Type B pancreatic cell (in vitro differentiated cells): ENCODE measurements around the gene SOBP. TPM values are rescaled to one million over a fixed set of nuclear protein-coding genes. Genes with fewer than 3 reads are reported as not detected.
A peak's percentile ranks its signal among the peaks of the same experiment; 100 is the strongest.

Experiments
- DNase-seq: peaks from one replicate; pipeline ENCODE4 v3.0.0; 2021; ENCODE audit warnings: mixed read lengths; ENCODE audit not compliant: unreplicated experiment; ENCODE audit errors: extremely low spot score
- H3K27ac Mint-ChIP-seq: 2 replicates; pipeline ENCODE4 v1.8.0; 2021; ENCODE audit warnings: mild to moderate bottlenecking, mixed read lengths
- H3K27me3 Mint-ChIP-seq: 2 replicates; pipeline ENCODE4 v1.8.0; 2021; ENCODE audit warnings: mixed read lengths
- H3K36me3 Mint-ChIP-seq: 2 replicates; pipeline ENCODE4 v1.8.0; 2021; ENCODE audit warnings: mixed read lengths
- H3K4me1 Mint-ChIP-seq: one replicate; pipeline ENCODE4 v1.8.0; 2021; ENCODE audit warnings: mixed read lengths; ENCODE audit not compliant: unreplicated experiment
- H3K4me3 Mint-ChIP-seq: 2 replicates; pipeline ENCODE4 v1.8.0; 2021; ENCODE audit warnings: mild to moderate bottlenecking, mixed read lengths
- H3K9me3 Mint-ChIP-seq: 2 replicates; pipeline ENCODE4 v1.8.0; 2021; ENCODE audit warnings: mixed read lengths
- total RNA-seq: library from RNA; stranded (reverse); gene quantifications from 2 replicates; pipeline ENCODE4 v1.2.1, GENCODE V29; 2021; ENCODE audit warnings: low replicate concordance
- TF ChIP-seq, protein P1 (sequence below): fragments of 200-600 bp; sonication (generic); conservative IDR thresholded peaks from 2 replicates; pipeline ENCODE4 v1.5.0; 2021; ENCODE audit warnings: antibody characterized with exemption, mild to moderate bottlenecking

The SOBP gene
- total RNA-seq, 1 donor from 2014 or later: 19.4 TPM

DNA sequence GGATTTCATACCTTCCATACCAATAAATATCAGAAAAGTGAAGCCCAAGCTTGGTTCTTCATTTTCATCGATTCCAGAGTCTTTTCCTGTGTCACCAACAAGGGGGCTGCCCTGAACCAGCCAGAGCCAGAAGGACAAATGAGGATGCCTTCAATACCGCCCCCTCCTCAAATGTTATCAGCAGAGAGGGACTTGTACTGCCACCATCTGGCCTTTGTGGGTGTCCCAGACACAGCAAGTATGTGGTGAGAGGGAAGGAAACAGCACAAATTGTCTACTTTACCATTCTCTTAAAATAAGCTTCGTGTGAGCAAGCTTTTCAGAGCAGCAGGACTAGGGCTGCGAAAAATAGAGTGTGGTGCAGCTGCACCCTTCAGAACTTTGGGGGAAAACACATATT lies 165.3 kb downstream of the SOBP start:
- DNase-seq: no peak
- TF ChIP-seq, protein P1, sequence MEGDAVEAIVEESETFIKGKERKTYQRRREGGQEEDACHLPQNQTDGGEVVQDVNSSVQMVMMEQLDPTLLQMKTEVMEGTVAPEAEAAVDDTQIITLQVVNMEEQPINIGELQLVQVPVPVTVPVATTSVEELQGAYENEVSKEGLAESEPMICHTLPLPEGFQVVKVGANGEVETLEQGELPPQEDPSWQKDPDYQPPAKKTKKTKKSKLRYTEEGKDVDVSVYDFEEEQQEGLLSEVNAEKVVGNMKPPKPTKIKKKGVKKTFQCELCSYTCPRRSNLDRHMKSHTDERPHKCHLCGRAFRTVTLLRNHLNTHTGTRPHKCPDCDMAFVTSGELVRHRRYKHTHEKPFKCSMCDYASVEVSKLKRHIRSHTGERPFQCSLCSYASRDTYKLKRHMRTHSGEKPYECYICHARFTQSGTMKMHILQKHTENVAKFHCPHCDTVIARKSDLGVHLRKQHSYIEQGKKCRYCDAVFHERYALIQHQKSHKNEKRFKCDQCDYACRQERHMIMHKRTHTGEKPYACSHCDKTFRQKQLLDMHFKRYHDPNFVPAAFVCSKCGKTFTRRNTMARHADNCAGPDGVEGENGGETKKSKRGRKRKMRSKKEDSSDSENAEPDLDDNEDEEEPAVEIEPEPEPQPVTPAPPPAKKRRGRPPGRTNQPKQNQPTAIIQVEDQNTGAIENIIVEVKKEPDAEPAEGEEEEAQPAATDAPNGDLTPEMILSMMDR: peak; percentile 73
- no peak overlapping the region for H3K27ac Mint-ChIP-seq
- peaks cover 40% of the 10 kb centered on the region for H3K4me1 Mint-ChIP-seq
- peaks cover 7% of the 10 kb centered on the region for H3K36me3 Mint-ChIP-seq
- H3K27me3 Mint-ChIP-seq: peaks cover 8% of the 10 kb centered on the region
- H3K4me3 Mint-ChIP-seq: no peak overlapping the region
- peaks cover 7% of the 10 kb centered on the region for H3K9me3 Mint-ChIP-seq

DNA sequence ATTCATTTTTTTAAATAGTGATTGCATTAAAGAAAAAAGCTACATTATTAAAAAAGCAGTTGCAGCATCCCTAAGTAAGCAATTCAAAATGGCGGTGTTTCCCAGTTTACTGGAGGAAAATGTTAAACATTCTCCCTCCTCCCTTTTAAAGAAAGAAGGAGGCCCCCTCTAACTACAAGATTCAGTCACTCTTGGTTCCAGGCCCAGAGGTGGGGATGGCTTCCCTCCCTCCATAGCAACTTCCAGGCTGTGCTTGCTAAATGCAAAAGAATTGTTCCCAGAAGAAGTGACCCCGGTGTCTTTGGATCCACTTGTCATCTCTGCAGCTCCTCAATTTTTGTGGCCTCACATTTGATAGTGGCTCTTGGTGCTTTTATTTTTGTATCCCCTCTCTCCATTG lies 165.9 kb downstream of the SOBP start:
- peaks cover 46% of the 10 kb centered on the region for H3K4me1 Mint-ChIP-seq
- no peak for DNase-seq
- no peak overlapping the region for H3K4me3 Mint-ChIP-seq
- no peak overlapping the region for H3K27ac Mint-ChIP-seq
- TF ChIP-seq, protein P1: no peak
- H3K36me3 Mint-ChIP-seq: peaks cover 7% of the 10 kb centered on the region
- H3K9me3 Mint-ChIP-seq: peaks cover 7% of the 10 kb centered on the region
- peaks cover 8% of the 10 kb centered on the region for H3K27me3 Mint-ChIP-seq

- peaks cover 4% of the 10 kb centered on the region for H3K36me3 Mint-ChIP-seq
- TF ChIP-seq, protein P1: no peak
- peaks cover 8% of the 10 kb centered on the region for H3K27me3 Mint-ChIP-seq
- H3K9me3 Mint-ChIP-seq: peaks cover 7% of the 10 kb centered on the region
- H3K4me3 Mint-ChIP-seq: no peak overlapping the region
- H3K4me1 Mint-ChIP-seq: peaks cover 51% of the 10 kb centered on the region
- H3K27ac Mint-ChIP-seq: peak overlapping the region; percentile 46
- DNase-seq: no peak
Measured at GRCh38 chr6:107656401-107656800, 166.5 kb downstream of the SOBP start.

DNA sequence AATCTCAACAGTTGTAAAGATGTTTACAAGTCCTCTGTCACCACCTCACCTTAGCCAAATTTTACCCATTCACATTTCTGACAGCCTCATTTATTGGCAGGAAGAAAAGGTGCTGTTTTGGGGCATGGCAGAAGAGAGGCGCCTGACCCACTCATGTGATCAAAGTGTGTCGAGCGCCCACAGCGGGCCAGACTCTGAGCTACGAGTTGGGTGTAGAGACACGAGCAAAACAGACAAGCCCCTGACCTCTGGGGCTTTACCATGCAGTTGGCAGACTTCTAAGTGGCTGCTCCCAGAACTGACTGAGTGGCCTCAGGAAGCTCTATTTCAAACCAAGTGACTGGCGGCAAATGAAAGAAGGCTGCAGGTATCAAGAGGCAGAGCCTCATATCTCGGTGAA lies 167.0 kb downstream of the SOBP start:
- Mint-ChIP-seq H3K4me3 (no peak overlapping the region), H3K36me3 (peaks cover 4% of the 10 kb centered on the region), H3K27me3 (peaks cover 8% of the 10 kb centered on the region), H3K27ac (peak overlapping the region; percentile 46), H3K4me1 (peaks cover 53% of the 10 kb centered on the region), H3K9me3 (peaks cover 6% of the 10 kb centered on the region)
- no peak for DNase-seq
- TF ChIP-seq, protein P1: no peak

DNA sequence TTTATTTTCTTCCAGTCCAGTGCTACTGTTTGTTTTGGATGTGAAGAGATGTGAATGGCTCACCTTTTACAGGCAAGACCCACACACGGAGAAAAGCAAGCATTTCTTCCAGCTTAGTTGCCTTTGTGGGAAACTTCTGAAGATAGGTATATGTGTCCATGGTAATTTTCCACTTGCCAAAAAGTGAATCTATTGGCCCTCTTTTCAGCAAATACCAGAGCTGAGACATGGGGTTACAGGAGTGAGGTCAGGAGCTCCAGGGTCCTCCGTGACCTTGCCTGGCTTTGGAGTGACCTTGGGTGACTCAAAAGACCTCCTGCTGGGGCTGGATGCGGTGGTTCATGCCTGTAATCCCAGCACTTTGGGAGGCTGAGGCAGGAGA lies 167.4 kb downstream of the SOBP start:
- no peak for DNase-seq
- Mint-ChIP-seq H3K4me1 (peaks cover 58% of the 10 kb centered on the region), H3K36me3 (peaks cover 4% of the 10 kb centered on the region), H3K9me3 (peaks cover under 1% of the 10 kb centered on the region), H3K4me3 (no peak overlapping the region), H3K27ac (no peak overlapping the region), H3K27me3 (peaks cover 8% of the 10 kb centered on the region)
- TF ChIP-seq, protein P1: no peak
